Retinal pigment epithelial cell (primary cell): Measurements from ENCODE around the gene HAUS8.
"Not testable (repeated sequence)": the region's sequence is repeated elsewhere in the genome, so short reads cannot be mapped to it uniquely, and the experiment has no call there.

Experiments
- DNase-seq: peaks from one replicate; pipeline ENCODE4 v3.0.0-alpha.2; 2010; ENCODE audit warnings: low read depth
- H3K4me3 ChIP-seq: 2 replicates; pipeline ENCODE4 v1.5.1; 2011; ENCODE audit warnings: mild to moderate bottlenecking, low read length, control low read depth, moderate library complexity
- CTCF ChIP-seq: conservative IDR thresholded peaks from 2 replicates; pipeline ENCODE4 v1.5.1; 2011; ENCODE audit warnings: low read depth, low read length, control low read depth, inconsistent platforms

HAUS8 gene

GRCh38 chr19:17109300-17109699 lies 34.0 kb upstream of the HAUS8 start:
- no peak for TF ChIP-seq CTCF
- no peak overlapping the region for H3K4me3 ChIP-seq
- no peak for DNase-seq

- H3K4me3 ChIP-seq: no peak overlapping the region
- no peak for DNase-seq
Measured at GRCh38 chr19:17108453-17108784, 33.2 kb upstream of the HAUS8 start.

GRCh38 chr19:17107546-17108452 lies 32.5 kb upstream of the HAUS8 start:
- no peak for TF ChIP-seq CTCF
- DNase-seq: peak; percentile 81
- H3K4me3 ChIP-seq: no peak overlapping the region

More at GRCh38 chr19:17108453-17108784, 33.2 kb upstream of the HAUS8 start:
- no peak for TF ChIP-seq CTCF

GRCh38 chr19:17106964-17107363 lies 31.7 kb upstream of the HAUS8 start:
- not testable (repeated sequence) for DNase-seq, H3K4me3 ChIP-seq

GRCh38 chr19:17105556-17105955 lies 30.3 kb upstream of the HAUS8 start:
- no peak for DNase-seq
- TF ChIP-seq CTCF: no peak
- H3K4me3 ChIP-seq: no peak overlapping the region

- TF ChIP-seq CTCF: no peak
- H3K4me3 ChIP-seq: no peak overlapping the region
- DNase-seq: no peak
Measured at GRCh38 chr19:17104679-17105078, 29.4 kb upstream of the HAUS8 start.

- TF ChIP-seq CTCF: peak; percentile 78
- H3K4me3 ChIP-seq: no peak overlapping the region
- no peak for DNase-seq
Measured at GRCh38 chr19:17103177-17103576, 27.9 kb upstream of the HAUS8 start.
